ENCODE data around the gene KCTD17.

GRCh38 chr22:37039466-37039865, 12.1 kb upstream of the KCTD17 start:
- TF ChIP-seq CTCF (conservative IDR thresholded peaks at IDR 0.05) (no peak), EZH2 (IDR thresholded peaks at IDR 0.05; ENCODE audit: low read depth) (no peak)

All from PC-9 (cell line).